ENCODE results near the gene NEUROD2. TPM values are rescaled to one million over a fixed set of nuclear protein-coding genes. Genes with fewer than 3 reads are reported as not detected.

The NEUROD2 gene
- total RNA-seq, 1 experiment from 2014 or later: not detected

DNA sequence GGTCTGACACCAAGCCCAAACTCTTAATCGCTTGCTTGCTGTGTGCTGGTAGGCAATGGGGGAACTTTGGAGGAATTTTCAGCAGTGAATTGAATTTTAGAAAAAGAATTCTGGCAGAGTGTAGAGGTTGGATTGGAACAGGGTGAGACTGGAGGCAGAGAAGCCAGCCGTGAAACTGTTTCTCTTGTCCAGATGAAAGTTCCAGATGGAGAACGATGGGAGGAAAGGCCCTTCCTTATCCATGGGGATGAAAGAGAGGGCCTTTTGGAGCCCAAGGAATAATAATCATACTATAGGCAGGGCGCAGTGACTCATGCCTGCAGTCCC, 26.0 kb downstream of the NEUROD2 start:
- ChIA-PET CTCF (no interaction called here), POLR2A (ENCODE audit: unreplicated experiment) (no interaction called here)
- Histone ChIP-seq H3K36me3 (ENCODE audit: low read depth, low read length) (no peaks in the 10 kb centered on the region), H3K27me3 (ENCODE audit: low read length) (no peaks in the 10 kb centered on the region), H3K4me1 (ENCODE audit: insufficient read depth, low read length) (no peaks in the 10 kb centered on the region), H3K27ac (ENCODE audit: low read length) (no peak overlapping the region), H3K4me2 (ENCODE audit: low read length) (no peak overlapping the region), H3K9ac (ENCODE audit: low read length) (no peak overlapping the region), H3K9me2 (replicated peaks; ENCODE audit: low read length) (no peaks in the 10 kb centered on the region), H2AFZ (ENCODE audit: low read length) (no peak overlapping the region), H3K9me3 (ENCODE audit: low read length) (no peaks in the 10 kb centered on the region), H3K4me3 (ENCODE audit: low read length) (no peak overlapping the region), H3K79me2 (ENCODE audit: low read length) (no peaks in the 10 kb centered on the region), H4K20me1 (ENCODE audit: low read length) (no peaks in the 10 kb centered on the region), H3F3A (ENCODE audit: low read length, unreplicated experiment) (no peaks in the 10 kb centered on the region)
- no peak for ATAC-seq
- no peak for DNase-seq
- TF ChIP-seq, protein P1, sequence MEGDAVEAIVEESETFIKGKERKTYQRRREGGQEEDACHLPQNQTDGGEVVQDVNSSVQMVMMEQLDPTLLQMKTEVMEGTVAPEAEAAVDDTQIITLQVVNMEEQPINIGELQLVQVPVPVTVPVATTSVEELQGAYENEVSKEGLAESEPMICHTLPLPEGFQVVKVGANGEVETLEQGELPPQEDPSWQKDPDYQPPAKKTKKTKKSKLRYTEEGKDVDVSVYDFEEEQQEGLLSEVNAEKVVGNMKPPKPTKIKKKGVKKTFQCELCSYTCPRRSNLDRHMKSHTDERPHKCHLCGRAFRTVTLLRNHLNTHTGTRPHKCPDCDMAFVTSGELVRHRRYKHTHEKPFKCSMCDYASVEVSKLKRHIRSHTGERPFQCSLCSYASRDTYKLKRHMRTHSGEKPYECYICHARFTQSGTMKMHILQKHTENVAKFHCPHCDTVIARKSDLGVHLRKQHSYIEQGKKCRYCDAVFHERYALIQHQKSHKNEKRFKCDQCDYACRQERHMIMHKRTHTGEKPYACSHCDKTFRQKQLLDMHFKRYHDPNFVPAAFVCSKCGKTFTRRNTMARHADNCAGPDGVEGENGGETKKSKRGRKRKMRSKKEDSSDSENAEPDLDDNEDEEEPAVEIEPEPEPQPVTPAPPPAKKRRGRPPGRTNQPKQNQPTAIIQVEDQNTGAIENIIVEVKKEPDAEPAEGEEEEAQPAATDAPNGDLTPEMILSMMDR (conservative IDR thresholded peaks at IDR 0.05; ENCODE audit: low read depth, low read length): no peak
- TF ChIP-seq EZH2phosphoT487 (IDR thresholded peaks at IDR 0.05; ENCODE audit: borderline replicate concordance, low read length): no peak
- TF ChIP-seq EZH2 (IDR thresholded peaks at IDR 0.05; ENCODE audit: low read length, unreplicated experiment): no peak
- intact Hi-C loops (cut with micrococcal nuclease): no loop called here
- BruUV-seq (replicated peaks): no TSS peak

DNA sequence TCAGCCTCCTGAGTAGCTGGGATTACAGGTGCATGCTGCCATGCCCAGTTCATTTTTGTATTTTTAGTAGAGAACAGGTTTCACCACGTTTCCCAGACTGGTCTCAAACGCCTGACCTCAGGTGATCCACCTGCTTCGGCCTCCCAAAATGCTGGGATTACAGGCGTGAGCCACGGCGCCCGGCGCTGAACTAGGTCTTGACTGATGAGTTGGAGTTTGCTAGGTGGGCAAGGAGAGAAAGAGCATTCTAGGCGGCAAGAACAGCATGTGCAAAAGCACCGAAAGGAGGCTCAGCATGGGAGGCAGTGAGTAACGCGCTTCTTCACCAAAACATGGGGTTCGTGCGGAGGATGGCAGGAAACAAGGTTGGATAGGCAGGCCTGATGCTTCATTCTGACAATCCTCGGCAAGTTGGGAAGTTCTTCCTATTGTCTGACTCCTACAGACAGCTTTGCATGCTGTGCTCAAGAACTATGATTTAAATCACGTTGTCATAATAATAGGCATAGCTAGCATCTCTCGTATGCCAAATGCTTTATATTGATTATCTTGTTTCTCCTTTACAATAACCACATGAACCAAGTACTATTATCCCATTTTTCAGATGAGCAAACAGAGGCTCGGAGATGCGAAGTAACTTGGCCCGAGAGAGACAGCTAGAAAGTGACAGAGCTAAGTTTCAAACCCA, 26.5 kb downstream of the NEUROD2 start:
- no peak for ATAC-seq

GRCh38 chr17:39580082-39580468, 27.6 kb downstream of the NEUROD2 start:
- H3K4me2 ChIP-seq (ENCODE audit: low read length): no peak overlapping the region
- no peaks in the 10 kb centered on the region for H3K36me3 ChIP-seq (ENCODE audit: low read depth, low read length)
- no peak overlapping the region for H3K4me3 ChIP-seq (ENCODE audit: low read length)
- H3K79me2 ChIP-seq (ENCODE audit: low read length): no peaks in the 10 kb centered on the region
- H3K27me3 ChIP-seq (ENCODE audit: low read length): no peaks in the 10 kb centered on the region
- no peak overlapping the region for H3K27ac ChIP-seq (ENCODE audit: low read length)
- ATAC-seq (no peak), DNase-seq (no peak)
- intact Hi-C loops (cut with micrococcal nuclease): no loop called here
- no peaks in the 10 kb centered on the region for H3F3A ChIP-seq (ENCODE audit: low read length, unreplicated experiment)
- H3K4me1 ChIP-seq (ENCODE audit: insufficient read depth, low read length): no peaks in the 10 kb centered on the region
- H3K9me2 ChIP-seq (replicated peaks; ENCODE audit: low read length): no peaks in the 10 kb centered on the region
- no peaks in the 10 kb centered on the region for H4K20me1 ChIP-seq (ENCODE audit: low read length)
- H3K9me3 ChIP-seq (ENCODE audit: low read length): no peaks in the 10 kb centered on the region
- CTCF ChIA-PET: no interaction called here
- no TSS peak for BruUV-seq (replicated peaks)
- POLR2A ChIA-PET (ENCODE audit: unreplicated experiment): no interaction called here
- H3K9ac ChIP-seq (ENCODE audit: low read length): no peak overlapping the region
- TF ChIP-seq, protein P1 (conservative IDR thresholded peaks at IDR 0.05; ENCODE audit: low read depth, low read length): no peak
- TF ChIP-seq EZH2phosphoT487 (IDR thresholded peaks at IDR 0.05; ENCODE audit: borderline replicate concordance, low read length): no peak
- no peak for TF ChIP-seq EZH2 (IDR thresholded peaks at IDR 0.05; ENCODE audit: low read length, unreplicated experiment)
- no peak overlapping the region for H2AFZ ChIP-seq (ENCODE audit: low read length)

More for the DNA sequence above, 26.5 kb downstream of the NEUROD2 start:
- ChIA-PET CTCF (no interaction called here), POLR2A (ENCODE audit: unreplicated experiment) (no interaction called here)
- Histone ChIP-seq H3K4me2 (ENCODE audit: low read length) (no peak overlapping the region), H3K4me3 (ENCODE audit: low read length) (no peak overlapping the region), H3K9ac (ENCODE audit: low read length) (no peak overlapping the region), H2AFZ (ENCODE audit: low read length) (no peak overlapping the region), H3K27ac (ENCODE audit: low read length) (no peak overlapping the region), H3K9me2 (replicated peaks; ENCODE audit: low read length) (no peaks in the 10 kb centered on the region), H3F3A (ENCODE audit: low read length, unreplicated experiment) (no peaks in the 10 kb centered on the region), H3K79me2 (ENCODE audit: low read length) (no peaks in the 10 kb centered on the region), H3K36me3 (ENCODE audit: low read depth, low read length) (no peaks in the 10 kb centered on the region), H3K4me1 (ENCODE audit: insufficient read depth, low read length) (no peaks in the 10 kb centered on the region), H4K20me1 (ENCODE audit: low read length) (no peaks in the 10 kb centered on the region), H3K27me3 (ENCODE audit: low read length) (no peaks in the 10 kb centered on the region), H3K9me3 (ENCODE audit: low read length) (no peaks in the 10 kb centered on the region)
- DNase-seq: no peak
- TF ChIP-seq EZH2phosphoT487 (IDR thresholded peaks at IDR 0.05; ENCODE audit: borderline replicate concordance, low read length) (no peak), EZH2 (IDR thresholded peaks at IDR 0.05; ENCODE audit: low read length, unreplicated experiment) (no peak)
- TF ChIP-seq, protein P1 (conservative IDR thresholded peaks at IDR 0.05; ENCODE audit: low read depth, low read length): no peak
- no TSS peak for BruUV-seq (replicated peaks)
- intact Hi-C loops (cut with micrococcal nuclease): no loop called here

All from PC-3 (cell line).